ENCODE results near the gene NKAPD1. TPM values are rescaled to one million over a fixed set of nuclear protein-coding genes. Genes with fewer than 3 reads are reported as not detected.

Gene NKAPD1
- total and polyA plus RNA-seq, 2 of the 13 experiments (the other 11 are each of a cell fraction or from before 2014, with no cell fraction given), result 11.2 to 22.5 TPM

DNA sequence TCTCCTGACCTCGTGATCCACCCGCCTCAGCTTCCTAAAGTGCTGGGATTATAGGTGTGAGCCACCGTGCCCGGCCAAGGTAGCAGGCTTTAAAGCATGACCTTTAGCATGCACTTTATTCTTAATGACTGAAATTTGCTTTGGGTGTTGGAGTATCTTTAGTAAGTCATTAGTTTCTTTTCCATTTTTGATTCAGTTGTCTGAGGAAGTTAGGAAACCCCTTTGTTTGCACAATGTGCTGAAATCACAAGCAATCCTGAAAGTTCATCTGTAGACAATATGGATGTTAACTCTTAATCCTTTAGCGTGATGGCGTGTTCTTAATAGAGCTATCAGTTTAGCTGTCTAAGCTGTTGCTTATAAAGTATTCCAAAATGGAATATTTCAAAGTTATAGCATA, 29.3 kb downstream of the NKAPD1 start:
- H3K27me3 ChIP-seq (ENCODE audit: control insufficient read depth in 1 of 2, insufficient read depth in 2 of 2, low read length in 2 of 2), result no peaks in the 10 kb centered on the region
- no peaks in the 10 kb centered on the region for H3K4me1 ChIP-seq (ENCODE audit: insufficient read depth, low read length)
- ATAC-seq (no peak), FAIRE-seq (no peak), DNase-seq (ENCODE audit: low spot score) (no peak)
- no peak overlapping the region for H2AFZ ChIP-seq (ENCODE audit: low read length)
- ChIA-PET POLR2A (no interaction called here), CTCF (ENCODE audit: low intra/inter-chr PET ratio, low total read pairs) (no interaction called here)
- no peak overlapping the region for H3K9ac ChIP-seq (ENCODE audit: insufficient read depth, low read depth, low read length)
- WGBS (ENCODE audit: low lambda C conversion rate), result 96% methylated on average over 6 of the region's 6 CpGs
- no peak overlapping the region for H3K4me3 ChIP-seq (replicated peaks in 1 of 3; ENCODE audit: insufficient read depth in 1 of 3, low read depth in 2 of 3, low read length in 3 of 3)
- intact Hi-C loops (cut with micrococcal nuclease; ENCODE audit: unreplicated experiment), result no loop called here
- no peaks in the 10 kb centered on the region for H3K79me2 ChIP-seq (ENCODE audit: insufficient read depth, low read length)
- H4K20me1 ChIP-seq (ENCODE audit: insufficient read depth, low read length), result no peaks in the 10 kb centered on the region
- H3K27ac ChIP-seq (ENCODE audit: extremely low read length, insufficient read depth, low read length), result no peak overlapping the region
- TF ChIP-seq ZSCAN21 (CRISPR knock-in tag; IDR thresholded peaks at IDR 0.05; ENCODE audit: borderline replicate concordance) (no peak), FOXO1 (CRISPR knock-in tag; IDR thresholded peaks at IDR 0.05) (no peak), EP300 (IDR thresholded peaks at IDR 0.05; ENCODE audit: low read depth in 2 of 2, low read length in 2 of 2) (no peak), EP300 (CRISPR knock-in tag; IDR thresholded peaks at IDR 0.05; ENCODE audit: borderline replicate concordance) (no peak), ZNF180 (CRISPR knock-in tag; IDR thresholded peaks at IDR 0.05; ENCODE audit: borderline replicate concordance, low read depth) (no peak), ZEB1 (IDR thresholded peaks at IDR 0.05; ENCODE audit: insufficient replicate concordance, low read depth) (no peak), CCAR2 (optimal IDR thresholded peaks at IDR 0.05; ENCODE audit: low read depth, low read length) (no peak), KDM5B (CRISPR knock-in tag; IDR thresholded peaks at IDR 0.05; ENCODE audit: borderline replicate concordance) (no peak), NFIC (IDR thresholded peaks at IDR 0.05; ENCODE audit: low read length) (no peak), ZNF766 (CRISPR knock-in tag; IDR thresholded peaks at IDR 0.05; ENCODE audit: borderline replicate concordance) (no peak), PCBP1 (IDR thresholded peaks at IDR 0.05; ENCODE audit: borderline replicate concordance, low read depth, low read length) (no peak), ZNF567 (CRISPR knock-in tag; IDR thresholded peaks at IDR 0.05; ENCODE audit: borderline replicate concordance) (no peak), IRF2 (CRISPR knock-in tag; IDR thresholded peaks at IDR 0.05) (no peak)
- TF ChIP-seq, protein P1, sequence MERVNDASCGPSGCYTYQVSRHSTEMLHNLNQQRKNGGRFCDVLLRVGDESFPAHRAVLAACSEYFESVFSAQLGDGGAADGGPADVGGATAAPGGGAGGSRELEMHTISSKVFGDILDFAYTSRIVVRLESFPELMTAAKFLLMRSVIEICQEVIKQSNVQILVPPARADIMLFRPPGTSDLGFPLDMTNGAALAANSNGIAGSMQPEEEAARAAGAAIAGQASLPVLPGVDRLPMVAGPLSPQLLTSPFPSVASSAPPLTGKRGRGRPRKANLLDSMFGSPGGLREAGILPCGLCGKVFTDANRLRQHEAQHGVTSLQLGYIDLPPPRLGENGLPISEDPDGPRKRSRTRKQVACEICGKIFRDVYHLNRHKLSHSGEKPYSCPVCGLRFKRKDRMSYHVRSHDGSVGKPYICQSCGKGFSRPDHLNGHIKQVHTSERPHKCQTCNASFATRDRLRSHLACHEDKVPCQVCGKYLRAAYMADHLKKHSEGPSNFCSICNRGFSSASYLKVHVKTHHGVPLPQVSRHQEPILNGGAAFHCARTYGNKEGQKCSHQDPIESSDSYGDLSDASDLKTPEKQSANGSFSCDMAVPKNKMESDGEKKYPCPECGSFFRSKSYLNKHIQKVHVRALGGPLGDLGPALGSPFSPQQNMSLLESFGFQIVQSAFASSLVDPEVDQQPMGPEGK (CRISPR knock-in tag; IDR thresholded peaks at IDR 0.05), result no peak
- TF ChIP-seq, protein P2, sequence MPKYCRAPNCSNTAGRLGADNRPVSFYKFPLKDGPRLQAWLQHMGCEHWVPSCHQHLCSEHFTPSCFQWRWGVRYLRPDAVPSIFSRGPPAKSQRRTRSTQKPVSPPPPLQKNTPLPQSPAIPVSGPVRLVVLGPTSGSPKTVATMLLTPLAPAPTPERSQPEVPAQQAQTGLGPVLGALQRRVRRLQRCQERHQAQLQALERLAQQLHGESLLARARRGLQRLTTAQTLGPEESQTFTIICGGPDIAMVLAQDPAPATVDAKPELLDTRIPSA (CRISPR knock-in tag; IDR thresholded peaks at IDR 0.05; ENCODE audit: borderline replicate concordance), result no peak
- BruUV-seq (replicated peaks), result no TSS peak
- no peaks in the 10 kb centered on the region for H3K36me3 ChIP-seq (replicated peaks in 1 of 2; ENCODE audit: control insufficient read depth in 1 of 2, insufficient read depth in 2 of 2, low read length in 2 of 2)
- H3K4me2 ChIP-seq (ENCODE audit: low read depth, low read length), result no peak overlapping the region
- no peaks in the 10 kb centered on the region for H3K9me3 ChIP-seq (ENCODE audit: low read length)
- in situ Hi-C loops (cut with HindIII; ENCODE audit: extremely low pct_ligation_motif_present, low pct_unique_long_range_greater_than_20kb), result no loop called here
